Gastrocnemius medialis (tissue), 4 donors: ENCODE measurements around the gene CNTF.

Experiments
- POLR2A ChIP-seq, 2 donors: fragments of 450-650 bp; IDR thresholded peaks; one replicate each; pipeline ENCODE4 v1.6.1; 2017; ENCODE audit warnings: antibody characterized with exemption in 2 of 2, mild to moderate bottlenecking in 2 of 2, moderate library complexity in 2 of 2
- TF ChIP-seq, protein P1 (sequence below), 5 experiments: fragments of 450-650 bp in 3 of 5; fragments of 200-600 bp in 2 of 5; sonication (generic) in 2 of 5; IDR thresholded peaks in 4 of 5; conservative IDR thresholded peaks in 1 of 5; 1 replicate in 4 of 5; 2 replicates in 1 of 5; pipeline ENCODE4 v1.5.1; 2016 to 2019; ENCODE audit warnings: antibody characterized with exemption in 5 of 5, mild to moderate bottlenecking in 3 of 5, moderate library complexity in 3 of 5

DNA sequence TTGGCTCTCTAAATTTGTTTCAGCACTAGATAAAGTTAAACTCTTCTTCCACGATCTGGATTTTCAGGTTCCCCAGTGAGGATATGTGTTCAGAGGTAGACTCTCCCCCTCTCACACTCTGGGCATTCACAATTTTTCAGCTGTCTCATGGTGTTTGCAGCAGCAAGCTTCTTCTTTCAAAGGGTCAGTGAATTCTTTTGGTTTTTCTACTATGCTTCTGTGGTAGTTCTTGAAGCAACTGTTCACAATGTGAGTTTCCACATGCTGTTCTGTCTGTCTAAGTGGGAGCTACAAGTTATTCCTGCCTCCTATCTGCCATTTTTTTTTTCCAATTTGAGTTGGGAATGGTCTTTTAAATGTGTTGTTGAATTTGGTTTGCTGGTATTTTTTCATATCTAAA is 25.4 kb downstream of the CNTF start:
- TF ChIP-seq, protein P1, sequence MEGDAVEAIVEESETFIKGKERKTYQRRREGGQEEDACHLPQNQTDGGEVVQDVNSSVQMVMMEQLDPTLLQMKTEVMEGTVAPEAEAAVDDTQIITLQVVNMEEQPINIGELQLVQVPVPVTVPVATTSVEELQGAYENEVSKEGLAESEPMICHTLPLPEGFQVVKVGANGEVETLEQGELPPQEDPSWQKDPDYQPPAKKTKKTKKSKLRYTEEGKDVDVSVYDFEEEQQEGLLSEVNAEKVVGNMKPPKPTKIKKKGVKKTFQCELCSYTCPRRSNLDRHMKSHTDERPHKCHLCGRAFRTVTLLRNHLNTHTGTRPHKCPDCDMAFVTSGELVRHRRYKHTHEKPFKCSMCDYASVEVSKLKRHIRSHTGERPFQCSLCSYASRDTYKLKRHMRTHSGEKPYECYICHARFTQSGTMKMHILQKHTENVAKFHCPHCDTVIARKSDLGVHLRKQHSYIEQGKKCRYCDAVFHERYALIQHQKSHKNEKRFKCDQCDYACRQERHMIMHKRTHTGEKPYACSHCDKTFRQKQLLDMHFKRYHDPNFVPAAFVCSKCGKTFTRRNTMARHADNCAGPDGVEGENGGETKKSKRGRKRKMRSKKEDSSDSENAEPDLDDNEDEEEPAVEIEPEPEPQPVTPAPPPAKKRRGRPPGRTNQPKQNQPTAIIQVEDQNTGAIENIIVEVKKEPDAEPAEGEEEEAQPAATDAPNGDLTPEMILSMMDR (IDR thresholded peaks at IDR 0.05 in 4 of 5, conservative IDR thresholded peaks at IDR 0.05 in 1 of 5): no peak
- TF ChIP-seq POLR2A (IDR thresholded peaks at IDR 0.05): no peak
